T-helper 22 cell (primary cell): ENCODE results near the gene ABHD15.

Experiments used
- DNase-seq: peaks from one replicate; pipeline ENCODE4 v3.0.0-alpha.2; 2020; ENCODE audit warnings: low read depth

ABHD15 gene, protein sequence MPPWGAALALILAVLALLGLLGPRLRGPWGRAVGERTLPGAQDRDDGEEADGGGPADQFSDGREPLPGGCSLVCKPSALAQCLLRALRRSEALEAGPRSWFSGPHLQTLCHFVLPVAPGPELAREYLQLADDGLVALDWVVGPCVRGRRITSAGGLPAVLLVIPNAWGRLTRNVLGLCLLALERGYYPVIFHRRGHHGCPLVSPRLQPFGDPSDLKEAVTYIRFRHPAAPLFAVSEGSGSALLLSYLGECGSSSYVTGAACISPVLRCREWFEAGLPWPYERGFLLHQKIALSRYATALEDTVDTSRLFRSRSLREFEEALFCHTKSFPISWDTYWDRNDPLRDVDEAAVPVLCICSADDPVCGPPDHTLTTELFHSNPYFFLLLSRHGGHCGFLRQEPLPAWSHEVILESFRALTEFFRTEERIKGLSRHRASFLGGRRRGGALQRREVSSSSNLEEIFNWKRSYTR

DNA sequence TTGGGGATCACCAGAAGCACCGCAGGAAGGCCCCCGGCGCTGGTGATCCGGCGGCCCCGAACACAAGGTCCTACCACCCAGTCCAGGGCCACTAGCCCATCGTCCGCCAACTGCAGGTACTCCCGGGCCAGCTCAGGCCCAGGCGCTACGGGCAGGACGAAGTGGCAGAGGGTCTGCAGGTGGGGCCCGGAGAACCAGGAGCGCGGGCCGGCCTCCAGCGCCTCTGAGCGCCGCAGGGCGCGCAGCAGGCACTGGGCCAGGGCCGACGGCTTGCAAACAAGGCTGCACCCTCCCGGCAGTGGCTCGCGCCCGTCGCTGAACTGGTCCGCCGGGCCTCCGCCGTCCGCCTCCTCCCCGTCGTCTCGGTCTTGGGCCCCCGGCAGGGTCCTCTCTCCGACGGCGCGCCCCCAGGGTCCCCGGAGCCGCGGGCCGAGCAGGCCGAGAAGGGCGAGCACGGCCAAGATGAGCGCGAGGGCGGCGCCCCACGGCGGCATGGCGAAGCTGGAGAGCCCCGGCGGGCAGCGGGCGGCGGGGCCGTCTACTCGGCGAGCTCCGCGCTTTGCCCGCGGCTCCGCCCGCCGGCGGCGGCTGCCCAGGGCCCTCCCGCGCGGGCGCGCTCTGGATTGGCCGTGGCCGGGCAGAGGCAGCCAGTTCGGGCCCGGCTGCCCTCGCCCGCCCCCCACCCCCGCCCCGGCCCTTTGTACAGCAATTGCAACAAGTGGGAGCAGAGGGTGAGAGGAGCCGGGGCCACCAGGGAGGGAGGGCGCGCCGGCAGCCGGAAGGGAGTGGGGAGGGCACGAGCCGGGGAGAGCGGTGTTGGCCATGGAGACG, at the start of gene ABHD15:
ABHD15 (minus strand) TSS at position 565 of the 831 bp plus-strand sequence; CDS start at position 494, 71 bp downstream.
- peak; percentile 34 for DNase-seq

DNA sequence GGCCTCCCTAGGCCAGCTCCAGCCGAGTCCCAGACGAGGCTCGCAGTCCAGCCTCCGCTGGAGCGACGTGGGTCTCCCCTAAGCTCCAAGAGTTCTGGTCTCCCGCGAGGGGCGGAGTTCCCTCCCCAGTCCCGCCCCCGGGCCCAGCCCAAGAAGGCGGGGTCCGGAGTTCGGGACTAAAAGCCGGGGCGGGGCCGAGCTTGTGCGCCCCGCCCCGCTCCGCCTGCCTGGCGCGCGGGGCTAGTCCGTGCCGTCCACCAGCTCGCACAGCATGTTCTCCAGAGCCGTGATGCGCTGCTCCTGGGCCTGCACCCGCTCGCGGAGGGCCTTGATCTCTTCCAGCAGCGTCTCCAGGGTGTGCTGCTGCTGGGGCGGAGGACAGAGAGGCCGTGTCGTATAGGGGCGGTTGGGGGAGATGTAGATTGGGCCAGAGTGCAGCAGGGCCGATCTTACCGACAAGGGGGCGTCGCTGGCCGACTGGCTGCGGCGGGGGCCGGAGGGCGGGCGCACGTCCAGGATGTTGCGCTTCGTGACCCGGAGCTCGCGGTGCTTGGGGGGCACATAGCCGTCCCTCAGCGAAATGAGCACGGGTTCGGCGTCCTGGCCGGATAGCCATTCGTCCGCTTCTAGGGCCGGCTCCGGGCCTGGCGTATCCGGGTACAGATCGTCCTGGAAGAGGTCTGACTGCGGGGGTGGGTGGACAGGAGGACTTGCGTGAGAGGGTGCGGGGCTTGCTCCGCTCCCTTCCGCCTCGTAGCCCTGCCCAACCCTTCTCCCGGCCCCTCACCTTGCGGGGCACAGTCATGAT, 48.9 kb upstream of the ABHD15 start:
- peak; percentile 76 for DNase-seq

DNA sequence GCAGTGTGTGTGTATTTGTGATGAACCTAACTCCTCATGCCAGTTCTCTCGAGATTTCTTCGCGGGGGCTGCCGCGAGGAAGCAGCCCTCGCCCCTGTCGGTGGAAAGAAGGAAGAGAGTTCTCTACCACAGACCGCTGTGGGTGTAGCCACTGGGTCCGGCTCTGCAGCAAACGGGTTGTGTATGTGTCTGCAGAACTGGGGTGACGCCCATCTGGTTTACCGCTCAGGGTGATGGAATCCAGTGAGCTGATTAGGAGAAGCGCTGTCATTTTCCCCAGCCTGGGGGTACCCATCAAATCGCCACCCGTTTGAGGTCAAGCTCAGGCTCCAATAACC, 48.2 kb upstream of the ABHD15 start:
- DNase-seq: peak; percentile 65

DNA sequence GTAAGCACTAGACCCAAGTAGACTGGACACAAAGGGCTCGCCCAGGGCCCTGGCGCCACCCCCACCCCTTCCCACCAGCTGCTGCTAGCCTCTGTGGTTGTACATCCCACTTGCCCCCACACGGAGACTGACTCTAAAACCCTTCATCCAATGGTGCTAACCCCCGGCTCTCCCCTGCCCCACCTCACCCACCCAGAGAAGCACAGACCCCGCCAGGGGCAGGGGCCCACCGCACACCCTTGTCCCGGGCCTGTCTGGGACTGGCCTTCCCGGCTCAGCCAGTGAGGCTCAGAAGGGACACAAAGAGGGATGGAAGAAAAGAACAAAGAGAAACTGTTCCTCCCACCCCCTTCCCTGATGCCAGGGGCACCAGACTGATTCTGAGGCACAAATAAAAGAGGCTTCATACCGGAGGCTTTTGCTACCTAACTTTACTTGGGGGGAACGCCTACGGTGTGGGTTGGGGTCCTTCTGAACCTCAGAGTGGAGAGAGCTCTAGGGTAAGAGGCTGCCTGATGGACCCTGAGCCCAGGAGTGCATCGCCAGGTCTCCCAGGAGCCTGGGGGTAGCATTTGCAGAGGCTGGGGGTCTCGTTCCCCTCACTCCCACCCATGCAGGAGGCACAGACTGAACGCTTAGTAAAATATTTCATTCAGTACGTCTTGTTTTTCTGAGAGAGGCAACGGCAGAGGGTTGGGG, 47.7 kb upstream of the ABHD15 start:
- DNase-seq: no peak

DNA sequence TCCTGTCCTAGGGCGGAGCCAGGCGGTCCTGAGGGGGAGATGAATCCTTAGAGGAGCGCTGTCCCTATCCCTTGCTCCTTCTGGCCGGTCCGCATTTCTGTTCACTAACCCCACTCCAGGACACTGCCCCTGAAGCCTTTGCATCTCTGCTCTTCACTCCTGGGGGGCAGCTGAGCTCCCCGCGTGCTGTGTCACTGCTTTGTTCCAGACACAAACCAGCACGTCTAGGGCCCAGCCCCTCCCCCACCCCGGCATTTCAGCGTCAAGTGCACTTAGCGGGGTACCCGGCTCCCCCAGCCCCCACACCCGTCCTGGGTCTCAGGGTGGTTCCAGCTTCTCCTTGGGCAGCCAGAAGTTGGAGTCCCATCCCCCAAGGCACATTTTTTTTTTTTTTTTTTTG, 47.0 kb upstream of the ABHD15 start:
- DNase-seq: no peak

DNA sequence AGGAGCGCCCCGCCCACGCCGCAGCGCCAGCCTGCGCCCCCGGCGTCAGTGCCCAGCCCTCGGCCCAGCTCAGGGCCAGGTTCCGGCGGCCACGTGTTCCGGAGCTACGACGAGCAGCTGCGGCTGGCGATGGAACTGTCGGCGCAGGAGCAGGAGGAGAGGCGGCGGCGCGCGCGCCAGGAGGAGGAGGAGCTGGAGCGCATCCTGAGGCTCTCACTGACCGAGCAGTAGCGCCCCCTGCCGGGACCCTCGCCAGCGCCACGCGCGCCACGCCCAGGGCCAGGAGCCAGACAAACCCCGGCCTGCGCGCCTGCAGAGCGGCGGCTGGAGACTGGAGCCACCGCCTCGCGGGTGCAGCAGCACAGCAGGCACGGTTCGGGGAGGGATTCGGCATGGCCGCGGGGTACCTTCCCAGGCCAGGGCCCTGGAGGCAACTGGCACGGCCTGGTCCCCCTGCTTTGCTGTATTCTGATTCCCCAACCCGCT, 46.6 kb upstream of the ABHD15 start:
- peak; percentile 83 for DNase-seq

DNA sequence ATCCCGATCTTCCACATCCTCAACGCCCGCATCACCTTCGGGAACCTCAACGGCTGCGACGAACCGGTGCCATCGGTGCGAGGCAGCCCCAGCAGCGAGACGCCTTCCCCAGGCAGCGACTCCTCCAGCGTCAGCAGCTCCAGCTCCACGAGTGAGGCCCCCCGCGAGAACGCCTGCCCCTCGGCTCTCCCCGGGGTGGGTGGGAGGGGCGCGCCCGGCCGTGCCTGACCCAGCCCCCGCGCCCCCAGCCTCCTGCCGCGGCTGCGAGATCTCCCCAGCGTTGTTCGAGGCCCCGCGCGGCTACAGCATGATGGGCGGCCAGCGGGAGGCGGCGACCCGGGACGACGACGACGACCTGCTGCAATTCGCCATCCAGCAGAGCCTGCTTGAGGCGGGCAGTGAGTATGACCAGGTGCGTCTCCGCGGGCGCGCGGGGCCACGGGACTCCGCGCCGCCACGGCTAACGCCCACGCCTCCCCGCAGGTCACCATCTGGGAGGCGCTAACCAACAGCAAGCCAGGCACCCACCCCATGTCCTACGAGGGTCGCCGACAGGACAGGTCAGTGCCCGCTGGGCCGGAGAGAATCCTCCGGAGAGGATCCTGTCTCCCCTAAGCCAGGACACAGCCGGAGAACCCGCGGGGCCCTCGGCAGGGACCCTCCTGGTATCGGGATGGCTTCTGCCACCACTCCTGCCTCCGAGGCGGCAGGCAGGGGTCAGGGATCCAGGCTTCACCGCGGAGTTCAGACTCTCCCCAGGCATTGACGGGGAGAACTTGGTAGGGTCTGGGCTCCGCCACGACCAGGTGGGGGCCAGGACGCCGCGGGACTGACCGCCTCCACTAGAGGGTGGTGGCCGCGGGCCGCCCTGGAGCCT, 45.8 kb upstream of the ABHD15 start:
- no peak for DNase-seq

DNA sequence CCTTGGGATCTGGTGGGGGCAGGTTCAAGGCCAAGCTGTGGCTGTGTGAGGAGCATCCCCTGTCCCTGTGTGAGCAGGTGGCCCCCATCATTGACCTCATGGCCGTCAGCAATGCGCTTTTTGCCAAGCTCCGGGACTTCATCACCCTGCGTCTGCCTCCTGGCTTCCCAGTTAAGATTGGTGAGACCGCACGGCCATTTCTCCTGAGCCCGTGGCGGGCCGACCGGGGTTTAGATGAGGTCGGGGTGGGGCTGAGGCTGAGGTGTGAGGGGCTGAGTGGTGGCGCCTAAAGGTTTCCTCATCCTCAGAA, 45.2 kb upstream of the ABHD15 start:
- no peak for DNase-seq

DNA sequence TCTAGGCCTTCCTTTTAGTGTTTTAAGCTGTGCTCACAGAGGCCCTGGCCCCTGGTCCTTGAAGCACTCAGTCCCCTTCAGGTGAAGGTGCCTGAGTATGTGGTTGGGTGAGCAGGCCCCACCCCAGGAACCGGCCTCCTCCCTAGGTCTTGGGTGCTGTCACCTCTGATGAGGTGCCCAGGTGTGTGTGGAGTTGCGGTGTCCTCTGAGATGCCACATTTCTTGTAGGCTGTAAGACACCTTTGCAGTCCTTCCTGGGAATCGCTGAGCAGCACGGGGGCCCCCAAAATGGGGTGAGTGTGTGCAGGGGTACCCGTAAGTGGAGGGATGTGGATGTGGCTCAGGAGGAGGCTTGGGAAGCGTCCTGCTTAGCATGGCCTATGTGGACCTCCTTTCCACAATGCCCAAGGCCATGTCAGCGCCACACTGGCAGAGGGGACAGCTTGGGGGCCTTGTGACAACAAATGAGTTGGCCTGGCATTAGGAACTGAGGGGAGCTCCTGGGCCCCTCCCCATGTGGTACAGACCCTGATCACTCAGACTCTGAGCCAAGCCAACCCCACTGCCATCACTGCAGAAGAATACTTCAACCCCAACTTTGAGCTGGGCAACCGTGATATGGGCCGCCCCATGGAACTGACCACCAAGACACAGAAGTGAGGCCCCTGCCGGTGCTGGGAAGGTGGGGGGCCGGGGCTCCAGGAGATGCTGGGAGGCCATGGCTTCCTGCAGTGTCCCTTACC, 44.7 kb upstream of the ABHD15 start:
- no peak for DNase-seq

DNA sequence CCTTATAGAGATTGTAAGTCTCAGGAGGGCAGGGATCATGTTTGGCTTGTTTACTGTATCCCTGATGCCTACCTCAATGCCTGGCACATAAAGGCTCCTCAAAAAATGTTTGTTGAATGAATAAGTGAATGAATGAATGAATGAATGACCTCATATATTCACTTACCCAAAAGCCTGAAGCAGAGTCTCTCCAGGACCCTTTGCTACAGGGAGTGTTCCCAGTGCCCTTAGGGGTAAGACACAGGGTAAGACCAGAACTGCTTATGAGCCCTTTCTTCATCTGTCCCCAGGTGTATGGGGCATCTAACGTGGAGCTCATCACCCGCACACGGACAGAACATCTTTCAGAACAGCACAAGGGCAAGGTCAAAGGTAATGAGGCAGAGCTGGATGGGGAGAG, 43.6 kb upstream of the ABHD15 start:
- DNase-seq: no peak

DNA sequence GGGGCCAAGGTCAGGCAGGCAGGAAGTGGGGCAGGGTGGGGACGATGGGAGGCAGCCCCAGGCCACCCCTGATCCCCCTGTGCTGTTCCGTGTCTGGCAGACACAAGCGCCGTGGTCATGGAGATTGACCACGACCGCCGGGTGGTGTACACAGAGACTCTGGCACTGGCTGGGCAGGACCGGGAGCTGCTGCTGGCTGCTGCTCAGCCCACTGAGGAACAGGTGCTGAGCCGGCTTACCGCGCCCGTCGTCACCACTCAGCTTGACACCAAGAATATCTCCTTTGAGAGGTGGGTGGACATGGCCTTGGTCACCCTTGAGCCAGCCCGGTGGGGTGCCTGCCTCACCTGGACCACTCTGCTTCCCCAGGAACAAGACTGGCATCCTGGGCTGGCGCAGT, 42.1 kb upstream of the ABHD15 start:
- DNase-seq: no peak

DNA sequence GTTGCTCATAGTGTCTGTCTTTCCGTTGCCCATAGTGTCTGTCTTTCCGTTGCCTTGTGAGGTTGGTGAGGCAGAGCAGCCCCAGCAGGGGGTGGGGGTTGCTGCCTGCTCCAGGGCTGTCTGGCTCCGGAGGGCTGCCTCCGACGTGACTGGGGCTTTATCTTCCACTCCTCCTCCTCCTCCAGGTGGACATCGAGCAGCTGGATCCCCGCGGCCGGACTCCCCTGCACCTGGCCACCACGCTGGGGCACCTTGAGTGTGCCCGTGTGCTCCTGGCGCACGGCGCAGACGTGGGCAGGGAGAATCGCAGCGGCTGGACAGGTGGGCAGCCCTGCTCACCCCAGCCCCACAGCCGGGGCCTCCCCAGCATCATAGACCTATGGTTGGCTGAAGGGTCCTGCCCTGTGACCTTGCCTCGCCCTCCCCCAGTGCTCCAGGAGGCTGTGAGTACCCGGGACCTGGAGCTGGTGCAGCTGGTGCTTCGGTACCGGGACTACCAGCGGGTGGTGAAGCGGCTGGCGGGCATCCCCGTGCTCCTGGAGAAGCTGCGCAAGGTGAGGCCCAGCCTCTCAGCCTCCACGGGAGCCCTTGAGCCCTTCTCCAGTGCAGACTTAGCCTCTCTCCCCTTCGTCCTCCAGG, 40.8 kb upstream of the ABHD15 start:
- no peak for DNase-seq

DNA sequence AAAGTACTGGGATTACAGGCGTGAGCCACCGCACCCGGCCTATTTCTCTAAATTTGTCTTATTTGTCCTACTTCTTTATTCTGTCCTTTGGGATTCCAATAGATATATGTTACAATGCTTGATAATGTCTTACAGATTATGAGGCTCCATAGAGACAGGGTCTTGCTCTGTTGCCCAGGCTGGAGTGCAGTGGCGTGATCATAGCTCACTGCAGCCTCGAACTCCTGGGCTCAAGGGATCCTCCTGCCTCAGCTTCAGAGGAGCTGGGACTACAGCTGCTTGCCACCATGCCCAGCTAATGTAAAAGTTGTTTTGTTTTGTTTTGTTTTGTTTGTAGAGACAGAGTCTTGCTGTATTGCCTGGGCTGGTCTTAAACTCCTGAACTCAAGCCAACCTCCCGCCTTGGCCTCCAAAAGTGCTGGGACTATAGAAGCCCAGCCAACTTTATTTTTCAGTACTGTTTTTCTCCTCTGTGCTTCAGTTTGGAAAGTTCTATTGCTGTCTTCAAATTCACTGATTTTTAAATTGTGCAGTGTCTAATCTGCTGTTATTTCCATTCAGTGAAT, 36.4 kb upstream of the ABHD15 start:
- DNase-seq: no peak

DNA sequence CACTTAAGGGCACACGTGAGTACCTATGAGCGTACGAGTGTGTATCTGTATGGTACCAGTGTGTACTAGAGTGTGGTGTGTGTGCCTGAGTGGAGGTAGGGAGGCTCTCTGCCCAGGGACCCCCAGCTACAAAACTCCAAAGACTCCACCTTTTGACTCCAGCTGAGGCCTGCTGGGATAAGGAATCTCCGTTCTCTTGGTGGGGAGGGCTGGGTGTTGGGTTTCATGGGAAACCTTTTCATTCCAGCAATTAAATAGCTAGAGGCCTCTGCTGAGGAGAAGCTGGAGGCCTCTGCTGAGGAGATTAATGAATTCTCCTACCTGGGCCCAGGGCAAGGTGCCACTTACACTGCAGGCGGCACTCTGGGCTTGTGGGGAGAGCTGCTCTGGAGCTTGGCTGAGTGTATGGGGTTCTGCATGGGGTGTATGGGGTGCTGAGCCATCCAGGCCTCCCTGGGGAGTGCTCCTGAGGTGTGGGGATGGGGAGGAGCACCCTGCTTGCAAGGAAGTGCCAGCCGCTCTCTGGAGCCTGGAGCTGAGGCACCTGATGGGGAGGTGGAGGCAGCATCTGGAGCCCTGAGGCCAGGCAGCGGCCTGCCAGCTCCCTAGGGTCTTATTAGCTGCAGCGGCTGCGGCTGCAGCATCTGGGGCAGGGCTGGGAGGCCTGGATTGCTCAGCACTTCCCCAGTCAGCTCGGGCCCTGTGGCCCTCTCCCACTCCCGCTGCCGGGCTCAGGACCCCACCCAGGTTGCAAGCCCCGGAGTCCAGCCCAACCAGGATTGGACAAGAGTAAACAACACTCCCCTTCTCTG, 30.7 kb upstream of the ABHD15 start:
- DNase-seq: no peak

DNA sequence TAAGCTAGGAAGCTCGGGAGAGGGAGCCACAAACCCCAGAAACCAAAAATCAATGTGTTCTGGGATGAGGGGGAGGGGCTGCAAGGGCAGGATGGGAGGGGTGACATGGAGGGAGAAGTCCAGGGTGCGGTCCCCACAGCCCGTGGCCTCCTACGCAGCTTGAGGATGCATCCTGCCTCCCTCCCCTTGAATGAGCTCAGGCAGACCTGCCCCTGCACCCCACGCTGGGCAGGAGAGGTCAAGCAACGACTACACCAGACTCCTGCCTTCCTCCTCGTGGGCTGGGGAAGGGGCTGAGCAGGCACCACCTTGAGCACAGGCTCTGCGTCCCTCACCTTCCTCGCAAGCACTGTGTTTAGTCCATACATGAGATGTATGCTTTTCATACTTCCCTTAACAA, 30.0 kb upstream of the ABHD15 start:
- no peak for DNase-seq

DNA sequence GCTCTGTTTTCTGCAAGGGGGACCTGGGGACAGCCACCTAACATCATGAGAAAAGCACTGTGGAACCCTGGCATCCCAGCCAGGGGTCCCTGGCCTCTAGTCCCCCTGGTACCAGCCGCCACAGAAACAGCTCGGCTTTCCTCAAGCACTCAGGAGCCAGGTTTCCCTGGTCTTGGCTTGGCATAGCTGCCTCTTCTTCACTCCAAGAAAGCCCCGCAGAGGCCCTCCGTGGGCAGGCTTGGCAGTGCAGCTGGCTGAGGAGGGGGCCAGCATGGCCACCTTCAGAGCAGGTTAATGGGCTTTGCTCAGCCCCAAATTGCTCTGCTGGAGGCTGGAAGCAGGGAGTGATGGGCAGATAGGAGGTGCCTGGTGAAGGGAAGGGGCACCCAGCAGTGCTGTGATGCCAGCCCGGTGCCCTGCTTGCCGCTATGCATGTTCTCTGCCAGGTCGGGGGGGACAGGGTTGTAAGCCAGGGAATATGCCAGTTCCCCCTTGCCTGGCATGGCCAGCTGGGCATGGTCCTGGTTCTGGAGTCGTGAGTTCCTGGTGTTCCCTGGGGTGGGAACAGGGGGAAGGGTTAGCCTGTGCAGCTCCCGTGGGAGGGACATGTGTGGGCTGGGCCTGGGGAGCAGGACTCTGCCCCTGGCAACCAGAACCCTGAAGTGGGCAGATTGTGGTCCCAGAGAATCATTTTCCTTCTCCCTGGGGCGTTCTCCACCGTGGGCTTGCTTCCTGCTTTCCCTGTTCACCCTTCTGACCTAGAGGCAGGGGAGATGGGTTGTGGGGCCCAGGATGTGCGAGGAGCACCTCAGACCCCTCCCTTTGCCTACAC, 29.3 kb upstream of the ABHD15 start:
- no peak for DNase-seq
